HUES6 (cell line): ENCODE measurements around the gene CATSPER4.

Experiments used
- H3K27ac ChIP-seq: 2 replicates; pipeline ENCODE4 v1.7.0; 2013; ENCODE audit warnings: low read depth, mild to moderate bottlenecking, low read length, inconsistent platforms
- H3K27me3 ChIP-seq: 2 replicates; pipeline ENCODE4 v1.6.1; 2013; ENCODE audit warnings: low read length; ENCODE audit not compliant: control insufficient read depth, insufficient read depth
- H3K36me3 ChIP-seq: 2 replicates; pipeline ENCODE4 v1.6.1; 2013; ENCODE audit warnings: low read length; ENCODE audit not compliant: control insufficient read depth, insufficient read depth
- H3K4me1 ChIP-seq: 2 replicates; pipeline ENCODE4 v1.6.1; 2013; ENCODE audit warnings: low read length; ENCODE audit not compliant: control insufficient read depth, insufficient read depth
- H3K4me3 ChIP-seq: 2 replicates; pipeline ENCODE4 v1.5.1; 2013; ENCODE audit warnings: low read depth, low read length
- H3K9ac ChIP-seq: one replicate; pipeline ENCODE4 v1.6.1; 2013; ENCODE audit warnings: mild to moderate bottlenecking, low read length
- H3K9me3 ChIP-seq: 2 replicates; pipeline ENCODE4 v1.6.1; 2013; ENCODE audit warnings: low read depth, low read length; ENCODE audit not compliant: control insufficient read depth, insufficient read depth

The CATSPER4 gene

DNA sequence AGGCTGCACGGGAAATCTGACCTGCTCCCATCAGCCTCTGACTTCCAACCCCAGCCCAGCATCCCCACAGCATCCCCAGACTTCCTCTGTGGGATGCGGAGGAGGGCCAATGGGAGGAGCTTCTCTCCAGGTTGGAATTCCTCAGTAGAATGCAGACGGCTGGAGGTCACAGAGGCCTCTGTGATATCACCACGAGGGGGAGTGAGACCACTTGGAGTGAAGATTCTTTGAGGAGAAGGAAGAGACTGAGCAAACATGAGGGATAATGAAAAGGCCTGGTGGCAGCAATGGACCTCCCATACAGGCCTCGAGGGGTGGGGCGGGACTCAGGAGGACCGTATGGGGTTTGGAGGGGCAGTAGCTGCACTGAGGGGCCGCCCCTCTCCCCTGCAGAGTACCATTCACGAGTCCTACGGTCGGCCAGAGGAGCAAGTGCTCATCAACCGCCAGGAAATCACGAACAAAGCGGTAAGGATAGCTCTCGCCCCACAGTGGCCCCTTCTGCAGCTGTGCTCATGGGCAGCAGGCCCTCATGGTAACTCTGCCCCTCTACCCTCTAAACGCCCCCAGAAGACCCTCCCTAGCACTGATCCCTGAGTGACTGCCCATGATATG is at the start of gene CATSPER4:
CATSPER4 (plus strand) TSS at position 230 of the 615 bp plus-strand sequence; CDS start at position 256, 26 bp downstream.
- Histone ChIP-seq H3K4me3 (no peak within 1 kb of the TSS), H3K9me3 (no peaks in the 10 kb centered on the region), H3K27ac (no peak within 1 kb of the TSS), H3K27me3 (peaks cover 3% of the 10 kb centered on the region; the same call in 1 of the 2 replicates), H3K9ac (no peak within 1 kb of the TSS), H3K4me1 (peaks cover 5% of the 10 kb centered on the region; the same call in 1 of the 2 replicates), H3K36me3 (peaks cover 18% of the 10 kb centered on the region)

DNA sequence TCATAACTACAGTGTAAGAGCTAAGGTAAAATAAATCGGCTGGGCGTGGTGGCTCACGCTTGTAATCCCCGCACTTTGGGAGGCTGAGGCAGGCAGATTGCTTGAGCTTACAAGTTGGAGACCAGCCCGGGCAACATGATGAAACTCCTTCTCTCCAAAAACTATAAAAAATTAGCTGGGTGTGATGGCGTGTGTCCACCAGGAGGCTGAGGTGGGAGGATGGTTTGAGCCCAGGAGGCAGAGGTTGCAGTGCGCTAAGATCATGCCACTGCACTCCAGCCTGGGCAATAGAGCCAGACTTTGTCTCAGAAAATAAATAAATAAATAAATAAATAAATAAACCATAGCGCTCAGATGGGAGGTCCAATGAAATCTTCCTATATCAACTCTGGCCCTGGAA is 48.2 kb upstream of the CATSPER4 start:
- Histone ChIP-seq H3K4me3 (no peak overlapping the region), H3K4me1 (peaks cover 5% of the 10 kb centered on the region), H3K27ac (no peak overlapping the region), H3K9ac (no peak overlapping the region), H3K36me3 (no peaks in the 10 kb centered on the region), H3K27me3 (peaks cover 18% of the 10 kb centered on the region), H3K9me3 (no peaks in the 10 kb centered on the region)

DNA sequence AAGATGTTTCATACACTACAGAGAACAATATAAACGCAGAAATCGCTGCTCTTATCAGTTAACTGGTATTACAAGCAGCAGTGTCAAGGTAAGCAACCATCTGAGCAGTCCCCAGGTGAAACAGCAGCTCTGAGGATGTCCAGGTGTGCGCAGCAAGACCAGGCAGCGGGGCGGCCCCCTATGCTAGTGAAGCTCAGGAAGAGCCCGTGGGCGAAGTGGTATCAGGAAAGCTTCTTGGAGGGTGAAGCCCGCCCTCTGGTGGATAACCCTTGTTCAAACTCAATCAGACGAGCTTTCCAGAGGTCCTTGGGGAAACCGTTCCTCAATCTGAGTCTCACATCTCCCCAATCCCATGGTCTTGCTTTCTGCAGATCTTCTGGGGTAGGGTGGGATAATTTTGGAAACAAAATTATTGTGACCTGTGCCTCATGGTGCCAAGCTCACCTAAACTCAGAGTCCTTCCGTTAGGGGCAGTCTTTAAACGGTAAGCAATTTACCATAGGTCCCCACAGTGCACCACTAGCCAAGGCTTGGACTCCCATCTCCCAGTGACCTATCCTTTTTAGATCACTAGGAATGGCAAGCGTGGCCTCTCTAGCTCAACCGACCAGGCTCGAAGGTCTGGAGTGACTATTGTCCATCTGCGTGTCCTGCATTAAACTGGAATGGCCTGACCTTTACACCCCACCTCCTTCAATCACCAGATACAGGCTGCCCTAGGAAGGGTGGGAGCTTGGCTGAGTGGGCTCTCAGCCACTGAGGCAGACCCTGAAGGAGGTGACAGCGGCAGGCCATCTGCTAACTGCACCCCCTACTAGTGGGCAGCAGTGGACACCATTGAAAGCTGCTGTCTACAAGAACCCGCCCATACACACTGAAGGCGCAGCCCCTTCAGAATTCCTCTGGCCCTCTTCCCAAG is 45.1 kb upstream of the CATSPER4 start:
- Histone ChIP-seq H3K27ac (no peak overlapping the region), H3K36me3 (no peaks in the 10 kb centered on the region), H3K27me3 (peaks cover 37% of the 10 kb centered on the region), H3K9me3 (no peaks in the 10 kb centered on the region), H3K9ac (no peak overlapping the region), H3K4me3 (no peak overlapping the region), H3K4me1 (no peaks in the 10 kb centered on the region)

DNA sequence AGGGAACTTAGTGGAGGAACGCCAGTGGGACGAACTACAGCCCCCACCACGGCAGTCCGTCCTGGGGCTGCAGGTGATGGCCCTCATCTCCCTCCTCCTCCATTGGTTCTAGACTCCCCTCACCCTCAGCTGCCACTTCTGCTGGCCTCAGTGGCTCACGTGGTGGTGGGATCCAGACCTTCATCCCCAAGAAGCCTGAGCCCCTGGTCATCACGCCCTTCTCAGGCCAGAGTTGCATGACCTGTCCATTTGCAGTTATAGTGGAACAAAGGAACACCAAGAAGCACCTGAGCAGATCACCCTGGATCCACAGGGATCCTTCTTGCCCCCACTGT is 44.5 kb upstream of the CATSPER4 start:
- H3K4me1 ChIP-seq = no peaks in the 10 kb centered on the region
- H3K36me3 ChIP-seq = no peaks in the 10 kb centered on the region
- no peak overlapping the region for H3K27ac ChIP-seq
- peaks cover 42% of the 10 kb centered on the region for H3K27me3 ChIP-seq
- no peak overlapping the region for H3K9ac ChIP-seq
- no peak overlapping the region for H3K4me3 ChIP-seq
- H3K9me3 ChIP-seq = no peaks in the 10 kb centered on the region

DNA sequence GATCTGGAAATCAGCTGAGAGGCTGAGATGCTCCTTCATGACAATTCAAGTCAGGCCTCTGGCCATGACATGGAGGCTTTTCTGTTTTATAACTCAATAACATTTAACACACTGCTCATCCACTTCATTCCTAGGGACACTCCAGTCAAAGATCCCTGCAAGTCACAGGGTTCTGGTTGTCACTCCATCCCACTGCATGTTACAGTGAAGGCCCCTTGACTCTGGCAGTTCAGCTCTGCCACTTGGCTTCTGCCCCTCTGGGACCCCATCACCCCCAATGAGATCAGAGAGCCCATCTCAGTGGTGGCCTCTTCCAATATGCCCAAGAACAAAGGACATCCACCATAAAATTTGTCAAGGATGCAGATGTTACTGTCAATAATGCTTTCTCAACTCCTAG is 41.5 kb upstream of the CATSPER4 start:
- no peak overlapping the region for H3K4me3 ChIP-seq
- no peak overlapping the region for H3K27ac ChIP-seq
- peaks cover 63% of the 10 kb centered on the region for H3K27me3 ChIP-seq
- no peaks in the 10 kb centered on the region for H3K4me1 ChIP-seq
- H3K36me3 ChIP-seq = no peaks in the 10 kb centered on the region
- H3K9ac ChIP-seq = no peak overlapping the region
- no peaks in the 10 kb centered on the region for H3K9me3 ChIP-seq

DNA sequence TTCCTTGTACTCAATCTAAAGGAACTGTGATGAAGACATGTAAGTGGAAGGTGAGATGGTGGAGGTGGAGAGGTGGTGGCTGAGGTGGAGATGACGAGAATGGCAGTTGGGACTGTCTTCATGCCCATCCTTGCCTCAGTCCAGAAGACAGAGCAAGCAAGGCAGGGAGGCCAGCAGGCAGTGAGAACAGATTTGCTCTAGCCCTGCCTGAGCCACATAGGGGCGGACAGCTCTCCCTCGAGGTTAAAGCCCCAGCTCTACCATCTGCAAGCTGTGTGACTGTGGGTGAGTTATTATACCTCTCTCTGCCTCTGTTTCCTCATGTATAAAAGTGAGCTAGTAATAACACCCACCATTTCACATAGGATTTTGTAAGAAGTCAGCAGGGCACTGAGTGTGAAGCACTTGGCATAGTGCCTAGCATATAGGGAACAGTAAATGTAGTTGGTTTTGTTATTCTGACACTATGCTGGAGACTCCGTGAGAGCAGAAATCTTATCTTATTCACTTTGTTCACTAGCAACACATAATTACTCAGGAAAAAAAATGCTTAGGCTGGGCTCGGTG is 36.4 kb upstream of the CATSPER4 start:
- peaks cover 84% of the 10 kb centered on the region for H3K27me3 ChIP-seq
- H3K36me3 ChIP-seq = no peaks in the 10 kb centered on the region
- H3K27ac ChIP-seq = no peak overlapping the region
- no peaks in the 10 kb centered on the region for H3K9me3 ChIP-seq
- no peak overlapping the region for H3K4me3 ChIP-seq
- peaks cover 37% of the 10 kb centered on the region for H3K4me1 ChIP-seq
- H3K9ac ChIP-seq = no peak overlapping the region

DNA sequence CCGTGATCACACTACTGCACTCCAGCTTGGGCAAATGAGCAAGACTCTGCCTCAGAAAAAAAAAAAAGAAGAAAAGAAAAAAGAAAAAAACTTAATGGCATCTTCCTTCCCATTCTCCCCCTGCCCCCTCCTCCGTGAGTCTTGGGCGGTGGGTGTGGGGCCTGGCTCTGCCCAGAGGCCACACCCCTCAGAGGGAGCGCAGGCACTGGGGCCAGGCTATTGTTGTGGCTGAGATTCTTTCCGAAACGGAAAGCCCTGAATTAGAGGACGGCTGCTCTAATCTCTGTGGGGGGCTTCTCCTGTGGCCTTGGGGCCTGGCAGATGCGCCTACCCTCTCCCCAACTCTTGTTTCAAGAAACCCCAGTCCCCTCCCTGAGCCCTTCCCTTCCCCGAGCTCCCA is 35.7 kb upstream of the CATSPER4 start:
- Histone ChIP-seq H3K9me3 (no peaks in the 10 kb centered on the region), H3K27ac (no peak overlapping the region), H3K36me3 (no peaks in the 10 kb centered on the region), H3K9ac (no peak overlapping the region), H3K27me3 (peaks cover 87% of the 10 kb centered on the region), H3K4me3 (peak overlapping the region; percentile 49), H3K4me1 (peaks cover 44% of the 10 kb centered on the region)

DNA sequence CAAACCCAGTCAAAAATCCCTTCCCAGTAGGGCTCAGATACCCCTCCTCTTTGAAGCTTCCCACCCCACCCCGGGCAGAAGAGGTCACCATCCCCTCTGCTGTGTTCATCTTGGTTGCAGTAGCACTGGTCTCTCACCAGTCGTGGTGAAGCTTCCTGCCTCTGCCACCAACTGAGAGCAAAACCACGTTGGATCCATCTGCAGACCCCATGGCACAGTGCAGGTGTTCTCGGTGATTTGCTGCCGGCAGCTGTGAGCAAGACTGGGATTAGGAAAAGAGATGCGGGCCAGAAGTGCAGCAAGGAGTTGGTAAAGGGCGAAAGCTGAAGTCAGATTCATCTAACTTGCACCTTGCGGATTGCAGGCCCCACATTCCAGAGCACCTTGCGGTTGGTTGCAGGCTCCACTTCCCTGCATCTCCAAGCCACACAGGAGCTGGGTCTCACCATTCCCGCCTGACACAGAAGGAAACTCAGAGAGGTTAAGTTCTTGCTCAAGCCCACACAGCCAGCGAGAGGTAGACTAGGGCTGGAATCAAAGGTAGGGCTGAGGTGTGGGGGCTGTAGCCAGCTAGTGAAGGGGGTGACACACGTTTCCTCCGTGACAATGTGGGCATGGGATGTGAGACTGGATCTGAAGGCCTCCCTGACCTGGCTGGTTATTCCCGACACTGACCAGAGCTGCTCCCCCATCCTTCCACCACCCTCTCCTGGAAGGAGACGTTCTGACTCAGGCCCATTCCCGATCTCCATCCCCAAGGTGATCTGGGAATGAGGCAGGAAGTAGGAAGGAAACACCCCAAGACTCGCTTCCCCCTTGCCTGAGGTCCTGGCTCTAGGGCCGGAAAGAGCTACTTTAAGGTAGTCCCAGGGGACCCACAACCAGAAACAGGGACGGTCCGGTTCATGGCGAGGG is 34.8 kb upstream of the CATSPER4 start:
- Histone ChIP-seq H3K9me3 (no peaks in the 10 kb centered on the region), H3K9ac (no peak overlapping the region), H3K4me3 (peak overlapping the region; percentile 49), H3K4me1 (peaks cover 48% of the 10 kb centered on the region), H3K27me3 (peaks cover 88% of the 10 kb centered on the region), H3K27ac (no peak overlapping the region), H3K36me3 (no peaks in the 10 kb centered on the region)

DNA sequence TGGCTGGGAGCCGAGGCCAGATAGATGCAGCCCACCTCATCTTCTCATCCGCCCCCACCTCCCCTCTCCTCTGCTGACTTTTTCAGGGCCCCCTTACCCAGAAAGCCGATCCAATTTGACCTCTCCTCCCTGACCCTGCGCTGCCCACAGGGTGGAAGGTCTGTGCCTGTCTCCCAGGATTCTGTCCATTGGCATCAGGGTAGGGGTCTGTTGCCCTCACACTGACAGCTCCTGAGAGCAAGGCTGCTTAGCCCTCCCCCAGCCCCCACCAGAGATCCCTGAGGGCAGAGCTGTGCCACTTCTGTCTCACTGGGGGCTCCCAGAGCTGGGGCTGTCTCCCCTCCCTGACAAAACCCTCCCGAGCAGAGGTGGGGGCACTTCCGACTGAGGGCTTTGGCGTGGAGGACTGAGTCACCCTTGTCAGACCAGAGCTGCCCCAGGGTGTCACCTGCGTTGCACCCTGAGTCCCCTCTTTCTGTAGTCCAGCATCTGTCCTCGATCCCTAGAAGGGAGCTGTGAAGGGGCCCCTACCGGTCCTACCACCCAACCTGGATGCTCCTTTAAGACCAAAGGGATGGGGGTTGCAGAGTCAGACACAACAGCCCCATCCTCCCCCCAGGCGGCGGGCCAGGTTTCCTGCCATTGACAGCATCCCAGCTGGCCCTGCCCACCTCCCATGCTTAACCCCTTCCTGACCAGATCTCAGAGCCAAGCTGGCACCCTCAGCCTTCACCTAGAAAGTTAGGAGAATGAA is 33.9 kb upstream of the CATSPER4 start:
- no peaks in the 10 kb centered on the region for H3K36me3 ChIP-seq
- H3K4me3 ChIP-seq = peak overlapping the region; percentile 49
- H3K4me1 ChIP-seq = peaks cover 56% of the 10 kb centered on the region
- H3K9me3 ChIP-seq = no peaks in the 10 kb centered on the region
- no peak overlapping the region for H3K9ac ChIP-seq
- peaks cover 92% of the 10 kb centered on the region for H3K27me3 ChIP-seq
- no peak overlapping the region for H3K27ac ChIP-seq

DNA sequence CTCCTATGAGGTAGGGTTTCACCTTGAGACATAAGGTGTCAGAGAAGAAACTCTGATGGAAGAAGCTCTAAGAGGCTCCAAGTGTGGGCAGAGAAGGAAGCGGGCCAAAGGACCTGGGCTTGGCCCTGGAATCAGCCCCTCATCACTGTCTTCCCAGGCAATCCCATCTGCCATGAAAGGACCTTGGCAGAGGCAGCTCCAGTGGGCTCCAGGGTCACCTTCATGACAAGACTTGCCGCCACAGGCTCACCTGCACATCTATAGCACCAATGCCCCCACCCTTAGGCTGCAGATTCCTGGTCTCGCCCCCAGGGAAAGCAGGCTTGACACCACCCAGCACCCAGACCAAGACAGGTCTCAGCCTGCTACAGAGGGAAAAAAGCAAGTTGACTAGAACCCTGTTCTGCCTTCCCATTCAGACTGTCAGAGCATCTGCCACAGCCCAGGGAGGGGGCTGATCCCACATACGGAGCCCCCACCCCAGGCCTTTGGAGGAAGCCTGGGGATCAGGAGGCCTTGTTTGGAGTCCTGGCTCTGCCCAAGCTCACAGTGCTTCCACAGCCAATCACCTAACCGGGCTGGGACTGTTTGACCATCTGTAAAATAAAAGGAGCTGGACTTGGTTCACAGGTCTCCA is 32.0 kb upstream of the CATSPER4 start:
- no peaks in the 10 kb centered on the region for H3K36me3 ChIP-seq
- no peak overlapping the region; the same call in 1 of the 2 replicates for H3K4me3 ChIP-seq
- H3K27ac ChIP-seq = no peak overlapping the region
- H3K9me3 ChIP-seq = no peaks in the 10 kb centered on the region
- H3K4me1 ChIP-seq = peaks cover 57% of the 10 kb centered on the region
- no peak overlapping the region for H3K9ac ChIP-seq
- peaks cover 96% of the 10 kb centered on the region for H3K27me3 ChIP-seq
